HG02678 (cell line): Measurements from ENCODE around the gene ZAP70.
"Not testable (repeated sequence)": the region's sequence is repeated elsewhere in the genome, so short reads cannot be mapped to it uniquely, and the experiment has no call there.

Source experiments
- ATAC-seq: cut with Tn5 transposase; IDR thresholded peaks from one replicate; pipeline ENCODE4 v1.9.1; 2021; ENCODE audit warnings: mild to moderate bottlenecking, moderate library complexity; ENCODE audit not compliant: unreplicated experiment

Gene ZAP70

GRCh38 chr2:97713296-97714083 is at the start of gene ZAP70:
ZAP70 (plus strand) TSS chr2:97713576; CDS start chr2:97724037, 10,461 bp downstream.
- no peak for ATAC-seq

GRCh38 chr2:97663626-97663961 is 49.8 kb upstream of the ZAP70 start:
- ATAC-seq = no peak

- peak; percentile 90 for ATAC-seq
Measured at GRCh38 chr2:97663962-97664635, 49.3 kb upstream of the ZAP70 start, which contains the start of gene ACTR1B. ACTR1B (minus strand) TSS chr2:97664044; CDS start chr2:97663890, 154 bp downstream.

GRCh38 chr2:97664636-97664970 is 48.8 kb upstream of the ZAP70 start:
- ATAC-seq = no peak

- no peak for ATAC-seq
Measured at GRCh38 chr2:97669448-97669847, 43.9 kb upstream of the ZAP70 start, which contains the start of gene C2orf92. C2orf92 (plus strand) TSS chr2:97669713; CDS start chr2:97669789, 76 bp downstream.

GRCh38 chr2:97670471-97670870 is 42.9 kb upstream of the ZAP70 start:
- no peak for ATAC-seq

- no peak for ATAC-seq
Measured at GRCh38 chr2:97671526-97671925, 41.9 kb upstream of the ZAP70 start.

GRCh38 chr2:97672606-97673140 is 40.7 kb upstream of the ZAP70 start:
- not testable (repeated sequence) for ATAC-seq

- ATAC-seq = no peak
Measured at GRCh38 chr2:97673182-97673914, 40.0 kb upstream of the ZAP70 start.

GRCh38 chr2:97673915-97674283 is 39.5 kb upstream of the ZAP70 start:
- no peak for ATAC-seq

GRCh38 chr2:97675430-97676113 is 37.8 kb upstream of the ZAP70 start:
- ATAC-seq = no peak

- no peak for ATAC-seq
Measured at GRCh38 chr2:97676620-97677019, 36.8 kb upstream of the ZAP70 start.

GRCh38 chr2:97677480-97677879 is 35.9 kb upstream of the ZAP70 start:
- no peak for ATAC-seq

GRCh38 chr2:97678298-97678697 is 35.1 kb upstream of the ZAP70 start:
- ATAC-seq = no peak

GRCh38 chr2:97687235-97687634 is 26.1 kb upstream of the ZAP70 start:
- ATAC-seq = not testable (repeated sequence)

GRCh38 chr2:97688062-97688827 is 25.1 kb upstream of the ZAP70 start:
- no peak for ATAC-seq

GRCh38 chr2:97691166-97691565 is 22.2 kb upstream of the ZAP70 start:
- ATAC-seq = no peak

GRCh38 chr2:97693476-97693875 is 19.9 kb upstream of the ZAP70 start:
- no peak for ATAC-seq

GRCh38 chr2:97695744-97696143 is 17.6 kb upstream of the ZAP70 start:
- no peak for ATAC-seq
